ENCODE data around the gene MYRIP.

- TF ChIP-seq POLR2A (IDR thresholded peaks at IDR 0.05): no peak
- no peak for TF ChIP-seq CTCF (IDR thresholded peaks at IDR 0.05)
Observed at GRCh38 chr3:39809995-39810595, 686 bp downstream of the MYRIP start.

Data from testis (tissue), 2 donors.